Tibial nerve (tissue), 4 donors: ENCODE measurements around the gene OLFM1. TPM values are rescaled to one million over a fixed set of nuclear protein-coding genes. Genes with fewer than 3 reads are reported as not detected.

Source experiments
- DNase-seq, 2 donors: peaks; one replicate each; pipeline ENCODE4 v3.0.0-alpha.2; 2019; ENCODE audit warnings: low spot score in 2 of 2
- H3K27ac ChIP-seq, 4 donors: fragments of 200-600 bp; sonication (generic) in 3 of 4; one replicate each; pipeline ENCODE4 v1.5.1; 2017 to 2019; ENCODE audit warnings: mild to moderate bottlenecking in 1 of 4
- H3K27me3 ChIP-seq, 2 donors: fragments of 200-600 bp; sonication (generic) in 1 of 2; one replicate each; pipeline versions ENCODE4 v1.5.1 to v1.6.0; 2017 to 2019
- H3K36me3 ChIP-seq, 3 donors: fragments of 200-600 bp; sonication (generic); one replicate each; pipeline ENCODE4 v1.5.1; 2018 to 2019
- H3K4me1 ChIP-seq, 4 donors: fragments of 200-600 bp; sonication (generic) in 3 of 4; one replicate each; pipeline ENCODE4 v1.5.1; 2017 to 2019
- H3K4me3 ChIP-seq, 4 donors: fragments of 200-600 bp; sonication (generic) in 3 of 4; one replicate each; pipeline ENCODE4 v1.5.1; 2017 to 2019; ENCODE audit warnings: mild to moderate bottlenecking in 1 of 4, moderate library complexity in 1 of 4
- H3K9me3 ChIP-seq, 4 donors: fragments of 200-600 bp; sonication (generic) in 3 of 4; one replicate each; pipeline ENCODE4 v1.5.1; 2017 to 2019
- CTCF ChIP-seq, 5 experiments: fragments of 200-600 bp in 3 of 5; fragments of 450-650 bp in 2 of 5; sonication (generic) in 3 of 5; IDR thresholded peaks; one replicate each; pipeline ENCODE4 v1.5.1; 2016 to 2019; ENCODE audit warnings: antibody characterized with exemption in 5 of 5, mild to moderate bottlenecking in 3 of 5, moderate library complexity in 2 of 5
- EP300 ChIP-seq, 2 donors: sonication (generic); formaldehyde crosslinking; IDR thresholded peaks; one replicate each; pipeline ENCODE4 v1.6.1; 2017; ENCODE audit warnings: antibody characterized with exemption in 2 of 2, mild to moderate bottlenecking in 1 of 2
- POLR2A ChIP-seq, 2 donors: fragments of 450-650 bp; IDR thresholded peaks; one replicate each; pipeline ENCODE4 v1.6.1; 2017; ENCODE audit warnings: antibody characterized with exemption in 2 of 2, mild to moderate bottlenecking in 2 of 2, moderate library complexity in 2 of 2
- WGBS, 2 donors: methylation state at CpG; one replicate each; pipeline ENCODE4 v1.1.5; 2018; 5-methylcytosine and 5-hydroxymethylcytosine counted together
- total RNA-seq, 4 donors: library from RNA; depleted of rRNA; stranded (reverse); fragments of >200 nt; gene quantifications; one replicate each; pipeline ENCODE4 v1.1.0, GENCODE V29; 2016

The OLFM1 gene
- total RNA-seq, 4 donors from 2014 or later, result 30.3 to 63.8 (median 38.3) TPM

GRCh38 chr9:135077497-135078200, 9.8 kb upstream of the OLFM1 start:
- Histone ChIP-seq H3K27me3 (peaks cover 0 to 11% of the 10 kb centered on the region in 2 donors), H3K4me1 (peaks cover 0 to 34% (median 0%) of the 10 kb centered on the region in 4 donors), H3K4me3 (no peak overlapping the region), H3K9me3 (no peaks in the 10 kb centered on the region), H3K27ac (no peak overlapping the region), H3K36me3 (no peaks in the 10 kb centered on the region)
- no peak for TF ChIP-seq EP300 (IDR thresholded peaks at IDR 0.05)
- no peak for TF ChIP-seq POLR2A (IDR thresholded peaks at IDR 0.05)
- 49 to 60% methylated on average over 11 to 12 of the region's 12 CpGs for WGBS, 2 donors
- DNase-seq, result no peak

GRCh38 chr9:135078361-135078821, 9.1 kb upstream of the OLFM1 start:
- H3K36me3 ChIP-seq, result no peaks in the 10 kb centered on the region
- WGBS, 2 donors, result 81 to 85% methylated on average over 11 of the region's 11 CpGs
- H3K4me3 ChIP-seq, result no peak overlapping the region
- no peak for DNase-seq
- no peaks in the 10 kb centered on the region for H3K9me3 ChIP-seq
- no peak for TF ChIP-seq POLR2A (IDR thresholded peaks at IDR 0.05)
- TF ChIP-seq CTCF (IDR thresholded peaks at IDR 0.05), result no peak
- no peak for TF ChIP-seq EP300 (IDR thresholded peaks at IDR 0.05)
- H3K4me1 ChIP-seq, result peaks cover 0 to 35% (median 0%) of the 10 kb centered on the region in 4 donors
- peaks cover 0 to 14% of the 10 kb centered on the region in 2 donors for H3K27me3 ChIP-seq
- no peak overlapping the region for H3K27ac ChIP-seq

- DNase-seq, result no peak
- peaks cover 0 to 40% (median 0%) of the 10 kb centered on the region in 4 donors for H3K4me1 ChIP-seq
Measured at GRCh38 chr9:135079018-135079417, 8.4 kb upstream of the OLFM1 start.

GRCh38 chr9:135079676-135080075, 7.8 kb upstream of the OLFM1 start:
- 82 to 87% methylated on average over 8 of the region's 8 CpGs for WGBS, 2 donors
- H3K27ac ChIP-seq, result no peak overlapping the region
- no peak for DNase-seq

More at GRCh38 chr9:135079018-135079417, 8.4 kb upstream of the OLFM1 start:
- 89 to 92% methylated on average over 7 of the region's 7 CpGs for WGBS, 2 donors
- H3K27ac ChIP-seq, result no peak overlapping the region
- no peak for TF ChIP-seq CTCF (IDR thresholded peaks at IDR 0.05)
- TF ChIP-seq POLR2A (IDR thresholded peaks at IDR 0.05), result no peak
- no peak for TF ChIP-seq EP300 (IDR thresholded peaks at IDR 0.05)
- peaks cover 0 to 19% of the 10 kb centered on the region in 2 donors for H3K27me3 ChIP-seq
- H3K36me3 ChIP-seq, result no peaks in the 10 kb centered on the region
- H3K4me3 ChIP-seq, result no peak overlapping the region
- no peaks in the 10 kb centered on the region for H3K9me3 ChIP-seq

More at GRCh38 chr9:135079676-135080075, 7.8 kb upstream of the OLFM1 start:
- H3K36me3 ChIP-seq, result no peaks in the 10 kb centered on the region
- peaks cover 0 to 37% (median 0%) of the 10 kb centered on the region in 4 donors for H3K4me1 ChIP-seq
- H3K27me3 ChIP-seq, result peaks cover 0 to 19% of the 10 kb centered on the region in 2 donors
- TF ChIP-seq EP300 (IDR thresholded peaks at IDR 0.05), result no peak
- no peak for TF ChIP-seq POLR2A (IDR thresholded peaks at IDR 0.05)
- no peak for TF ChIP-seq CTCF (IDR thresholded peaks at IDR 0.05)
- H3K9me3 ChIP-seq, result no peaks in the 10 kb centered on the region
- H3K4me3 ChIP-seq, result no peak overlapping the region
